Measurements from ENCODE around the gene YPEL5. TPM values are rescaled to one million over a fixed set of nuclear protein-coding genes. Genes with fewer than 3 reads are reported as not detected.

YPEL5 gene
- total RNA-seq, 2 experiments from 2014 or later = 28.0 to 28.4 TPM

DNA sequence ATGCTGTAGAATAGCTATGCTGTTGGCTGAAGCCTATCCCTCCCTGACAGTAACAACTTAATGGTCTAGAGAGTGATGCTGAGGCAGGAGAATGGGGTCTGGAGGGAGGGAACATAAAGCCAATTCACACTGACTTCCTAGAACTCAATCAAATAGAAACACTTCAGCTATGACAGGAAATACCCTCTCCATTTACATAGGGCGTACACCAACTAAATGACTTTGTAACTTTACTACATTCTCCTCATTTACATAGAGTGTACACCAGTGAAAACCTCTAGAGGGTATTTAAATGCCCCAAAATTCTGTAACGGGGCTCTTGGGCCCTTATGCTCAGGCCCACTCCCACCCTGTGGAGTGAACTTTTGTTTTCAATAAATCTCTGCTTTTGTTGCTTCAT lies 41.5 kb downstream of the YPEL5 start:
- no peak overlapping the region for H3K27ac Mint-ChIP-seq
- ATAC-seq = peak; percentile 10
- no peaks in the 10 kb centered on the region for H3K36me3 Mint-ChIP-seq (ENCODE audit: low read depth)
- H3K9me3 Mint-ChIP-seq = peaks cover 1% of the 10 kb centered on the region
- DNase-seq = no peak
- peaks cover 3% of the 10 kb centered on the region for H3K4me1 Mint-ChIP-seq (ENCODE audit: low read depth)
- no peaks in the 10 kb centered on the region for H3K27me3 Mint-ChIP-seq
- intact Hi-C loops (cut with micrococcal nuclease) = no loop called here
- ChIA-PET CTCF (interaction anchor here (1.7 to 3.8 kb wide), 4 partner anchors 21 to 523 kb away, joined by 5 to 15 read pairs (median 9); no protein-coding TSS in a partner anchor), POLR2A (interaction anchor here (1.1 kb wide), 1 partner anchor 504 kb away, joined by 3 read pairs; no protein-coding TSS in a partner anchor)
- no peak overlapping the region for H3K4me3 Mint-ChIP-seq
- no peak for TF ChIP-seq CTCF (IDR thresholded peaks at IDR 0.05)

DNA sequence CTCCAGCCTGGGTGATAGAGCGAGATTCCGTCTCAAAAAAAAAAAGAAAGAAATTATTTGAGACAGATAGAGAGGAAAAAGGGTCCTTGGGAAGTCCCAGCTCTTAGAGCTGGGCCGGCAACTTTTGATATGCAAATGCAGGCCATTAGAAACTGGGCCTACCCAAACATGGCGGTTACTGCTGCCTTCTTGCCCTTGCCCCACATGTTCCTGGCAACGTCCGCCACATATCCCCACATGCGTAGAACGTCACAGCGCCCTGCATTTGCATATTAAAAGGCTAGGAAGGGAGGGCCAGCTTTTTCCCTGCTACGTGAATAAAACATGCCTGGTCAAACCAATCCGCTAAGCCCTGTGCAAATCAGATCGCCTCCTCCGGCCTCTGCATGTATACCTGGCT lies 43.8 kb downstream of the YPEL5 start:
- ChIA-PET POLR2A (no interaction called here), CTCF (interaction anchor here (0.6 to 3.8 kb wide), 3 partner anchors 14 to 521 kb away, joined by 3 to 15 read pairs (median 11); no protein-coding TSS in a partner anchor)
- Mint-ChIP-seq H3K4me1 (ENCODE audit: low read depth) (peaks cover 3% of the 10 kb centered on the region), H3K4me3 (no peak overlapping the region), H3K27ac (no peak overlapping the region), H3K9me3 (peaks cover 1% of the 10 kb centered on the region), H3K27me3 (no peaks in the 10 kb centered on the region), H3K36me3 (ENCODE audit: low read depth) (no peaks in the 10 kb centered on the region)
- intact Hi-C loops (cut with micrococcal nuclease) = no loop called here
- no peak for TF ChIP-seq CTCF (IDR thresholded peaks at IDR 0.05)
- DNase-seq (no peak), ATAC-seq (no peak)

GRCh38 chr2:30191107-30191506 lies 44.3 kb downstream of the YPEL5 start:
- intact Hi-C loops (cut with micrococcal nuclease) = no loop called here
- Mint-ChIP-seq H3K27me3 (no peaks in the 10 kb centered on the region), H3K4me1 (ENCODE audit: low read depth) (peaks cover 3% of the 10 kb centered on the region), H3K27ac (no peak overlapping the region), H3K4me3 (no peak overlapping the region), H3K9me3 (peaks cover 1% of the 10 kb centered on the region), H3K36me3 (ENCODE audit: low read depth) (no peaks in the 10 kb centered on the region)
- ChIA-PET POLR2A (no interaction called here), CTCF (interaction anchor here (0.6 kb wide), 1 partner anchor 14 kb away, joined by 3 read pairs; no protein-coding TSS in a partner anchor)
- no peak for ATAC-seq
- TF ChIP-seq CTCF (IDR thresholded peaks at IDR 0.05) = no peak
- no peak for DNase-seq

DNA sequence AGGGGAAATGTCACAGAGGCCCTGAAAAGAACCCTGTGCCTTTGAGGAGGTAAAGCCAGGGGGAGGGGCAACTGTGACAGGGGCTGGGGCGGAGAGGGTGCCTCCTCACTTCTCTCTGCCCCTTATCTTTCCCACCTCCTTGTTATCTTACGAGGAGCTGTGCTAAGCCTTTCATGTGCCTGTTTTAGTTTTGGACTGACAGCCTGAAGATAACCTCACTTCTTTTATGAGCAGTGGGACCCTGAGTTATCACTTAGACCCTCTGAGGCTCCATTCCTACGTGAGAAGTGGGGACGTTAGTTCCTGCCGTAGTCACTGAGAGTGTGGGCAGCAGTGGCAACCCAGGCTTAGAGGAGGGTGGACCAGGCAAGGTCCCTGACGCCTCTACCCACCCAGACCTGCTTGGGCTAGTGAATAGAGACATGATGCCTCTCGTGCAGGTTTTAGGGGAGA lies 45.0 kb downstream of the YPEL5 start:
- CTCF ChIA-PET = interaction anchor here (1.7 to 2.7 kb wide), 2 partner anchors 17 to 520 kb away, joined by 7 to 14 read pairs; no protein-coding TSS in a partner anchor
- intact Hi-C loops (cut with micrococcal nuclease) = no loop called here
- Mint-ChIP-seq H3K27me3 (no peaks in the 10 kb centered on the region), H3K27ac (no peak overlapping the region), H3K4me3 (no peak overlapping the region), H3K4me1 (ENCODE audit: low read depth) (peaks cover 5% of the 10 kb centered on the region), H3K9me3 (peaks cover 1% of the 10 kb centered on the region), H3K36me3 (ENCODE audit: low read depth) (no peaks in the 10 kb centered on the region)
- DNase-seq (no peak), ATAC-seq (no peak)
- POLR2A ChIA-PET = no interaction called here
- TF ChIP-seq CTCF (IDR thresholded peaks at IDR 0.05) = no peak

DNA sequence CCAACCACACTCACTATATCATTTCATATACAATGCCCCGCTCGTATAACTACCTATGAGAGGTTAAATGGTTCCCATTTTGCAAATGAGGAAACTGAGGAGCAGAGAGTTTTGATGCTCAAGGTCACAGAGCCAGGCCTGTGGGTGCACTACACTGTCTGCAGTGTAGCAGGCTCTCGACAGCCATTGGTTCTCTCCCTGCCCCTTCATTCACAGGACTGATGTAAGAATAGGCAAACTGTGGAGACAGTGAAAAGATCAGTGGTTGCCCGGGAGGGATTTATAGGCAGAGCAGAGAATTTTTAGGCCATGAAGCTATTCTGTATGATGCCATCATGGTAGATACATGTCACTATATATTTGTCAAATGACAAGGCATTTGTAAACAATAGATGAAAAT lies 45.5 kb downstream of the YPEL5 start:
- no peak for TF ChIP-seq CTCF (IDR thresholded peaks at IDR 0.05)
- no peak for ATAC-seq
- no peak for DNase-seq
- Mint-ChIP-seq H3K4me3 (no peak overlapping the region), H3K4me1 (ENCODE audit: low read depth) (peaks cover 5% of the 10 kb centered on the region), H3K27ac (no peak overlapping the region), H3K9me3 (peaks cover 1% of the 10 kb centered on the region), H3K27me3 (no peaks in the 10 kb centered on the region), H3K36me3 (ENCODE audit: low read depth) (no peaks in the 10 kb centered on the region)
- CTCF ChIA-PET = interaction anchor here (0.6 to 2.7 kb wide), 3 partner anchors 16 to 735 kb away, joined by 3 to 14 read pairs (median 7); no protein-coding TSS in a partner anchor
- POLR2A ChIA-PET = no interaction called here
- intact Hi-C loops (cut with micrococcal nuclease) = no loop called here

Measured in activated CD8-positive, alpha-beta T cell treated with anti-CD3 and anti-CD28 coated beads for 36 hours (primary cell).